Fibroblast of skin of left quadriceps (primary cell): ENCODE results near the gene GCSAM.

ENCODE experiments used
- DNase-seq, 2 experiments: peaks; one replicate each; pipeline ENCODE4 v3.0.0-alpha.2; 2013; ENCODE audit warnings: low read depth in 2 of 2

GCSAM gene, protein sequence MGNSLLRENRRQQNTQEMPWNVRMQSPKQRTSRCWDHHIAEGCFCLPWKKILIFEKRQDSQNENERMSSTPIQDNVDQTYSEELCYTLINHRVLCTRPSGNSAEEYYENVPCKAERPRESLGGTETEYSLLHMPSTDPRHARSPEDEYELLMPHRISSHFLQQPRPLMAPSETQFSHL

DNA sequence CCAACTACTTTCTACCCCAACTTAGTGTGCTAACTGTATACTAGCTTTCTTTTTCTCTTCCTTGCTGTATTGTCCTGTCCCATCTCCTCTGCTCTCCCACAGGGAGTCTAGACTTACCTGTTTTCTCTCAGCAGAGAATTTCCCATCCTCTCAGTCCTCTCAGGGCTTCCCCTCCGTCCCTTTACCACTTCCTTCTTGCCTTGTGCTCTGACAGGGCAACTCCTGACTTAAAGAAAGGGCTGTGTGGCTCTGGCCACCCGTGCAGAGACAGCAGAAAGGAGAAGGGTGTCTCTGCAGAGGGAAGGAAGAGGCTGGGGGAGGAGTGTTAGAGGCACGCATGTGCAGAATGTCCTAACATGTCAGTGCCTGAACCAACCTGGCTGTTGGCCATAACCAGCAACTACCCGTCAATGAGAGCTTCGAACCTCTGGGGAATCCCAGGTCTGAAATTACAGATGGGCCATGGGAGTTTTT lies at the start of gene GCSAM:
TSS of gene GCSAM (minus strand) at position 274 of the 474 bp plus-strand sequence. CDS start at position 146, 128 bp downstream.
- no peak for DNase-seq

DNA sequence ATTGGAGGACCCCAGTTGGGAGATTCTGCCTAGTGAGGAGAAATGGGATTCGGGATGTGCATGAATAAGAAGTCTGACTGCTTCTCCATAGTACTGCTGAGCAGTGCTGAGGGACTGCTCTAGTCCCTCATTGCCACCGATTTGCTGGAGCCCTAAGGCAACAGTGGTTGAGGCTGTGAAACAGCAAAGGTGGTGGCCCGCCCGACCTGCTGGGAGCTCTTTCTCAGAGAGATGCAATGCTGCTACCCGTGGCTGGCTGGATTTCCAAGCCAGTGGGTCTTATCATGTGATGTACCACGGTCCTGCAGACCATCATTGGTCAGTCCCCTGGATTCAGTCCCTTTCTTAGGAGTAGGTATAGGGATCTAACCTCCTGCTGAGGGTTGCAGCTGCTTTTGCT lies 42.6 kb upstream of the GCSAM start:
- no peak for DNase-seq

DNA sequence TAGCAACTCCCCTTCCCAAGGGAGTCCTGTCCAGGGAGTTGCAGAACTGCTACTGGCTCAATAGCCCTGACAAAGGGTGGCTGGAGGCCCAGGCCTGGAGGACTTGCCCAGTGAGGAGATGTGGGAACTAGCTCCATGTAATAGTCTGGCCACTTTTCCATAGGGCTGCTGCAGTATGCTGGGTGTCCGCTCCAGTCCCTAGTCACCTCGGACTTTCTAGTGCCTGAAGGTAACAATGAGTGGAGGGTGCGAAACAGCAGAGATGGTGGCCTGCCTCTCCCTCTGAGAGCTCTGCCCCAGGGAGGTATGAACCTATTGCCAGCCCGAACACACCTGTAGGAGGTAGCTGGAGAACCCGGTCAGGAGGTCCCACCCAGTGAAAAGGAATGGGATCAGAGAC lies 42.0 kb upstream of the GCSAM start:
- DNase-seq = no peak

DNA sequence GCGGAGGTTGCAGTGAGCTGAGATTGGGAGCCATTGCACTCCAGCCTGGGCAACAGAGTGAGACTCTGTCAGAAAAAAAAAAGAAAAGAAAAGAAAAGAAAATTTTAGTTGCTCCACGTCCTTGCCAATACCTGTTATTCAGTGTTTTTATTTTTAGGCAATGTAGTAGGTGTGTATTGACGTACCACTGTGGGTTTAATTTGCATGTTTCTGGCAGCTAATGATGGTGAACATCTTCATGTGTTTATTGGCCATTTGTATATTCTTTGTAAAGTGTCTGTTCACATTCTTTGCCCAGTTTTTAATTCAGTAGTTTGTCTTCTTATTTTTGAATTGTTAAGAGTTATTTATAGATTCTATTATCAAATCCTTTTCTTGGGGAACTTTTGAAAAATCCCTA lies 38.1 kb upstream of the GCSAM start:
- DNase-seq = no peak

DNA sequence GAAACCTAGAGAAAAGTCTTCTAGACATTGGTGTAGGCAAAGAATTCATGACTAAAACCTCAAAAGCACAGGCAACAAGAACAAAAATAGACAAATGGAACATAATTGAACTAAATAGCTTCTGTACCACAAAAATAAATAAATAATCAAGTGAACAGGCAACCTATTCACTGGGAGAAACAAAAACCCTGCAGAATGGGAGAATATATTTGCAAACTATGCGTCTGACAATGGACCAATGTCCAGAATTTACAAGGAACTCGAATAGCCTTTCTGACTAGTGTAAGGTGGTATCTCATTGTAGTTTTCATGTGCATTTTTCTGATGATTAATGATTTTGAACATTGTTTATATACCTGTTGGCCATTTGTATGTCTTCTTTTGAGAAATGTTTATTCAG lies 37.0 kb upstream of the GCSAM start:
- no peak for DNase-seq

DNA sequence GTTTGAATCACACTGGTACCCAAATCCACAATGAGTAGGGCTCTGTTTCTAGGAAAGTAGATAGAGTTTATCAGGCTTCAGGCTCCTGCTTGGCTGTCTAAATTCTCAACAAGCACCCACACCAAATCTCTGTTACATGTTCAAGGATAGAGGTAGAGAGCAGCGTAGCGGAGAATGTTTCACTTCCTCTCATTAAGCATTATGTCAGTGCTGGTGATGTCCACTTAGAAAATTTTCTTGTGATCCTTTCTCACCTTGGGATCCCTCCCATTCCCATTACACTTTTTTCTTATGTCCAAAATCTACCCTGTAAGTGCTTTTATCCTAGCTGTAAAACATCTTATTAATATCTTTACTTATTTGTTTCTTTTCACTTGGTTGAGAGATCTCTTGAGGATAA lies 34.7 kb upstream of the GCSAM start:
- no peak for DNase-seq

DNA sequence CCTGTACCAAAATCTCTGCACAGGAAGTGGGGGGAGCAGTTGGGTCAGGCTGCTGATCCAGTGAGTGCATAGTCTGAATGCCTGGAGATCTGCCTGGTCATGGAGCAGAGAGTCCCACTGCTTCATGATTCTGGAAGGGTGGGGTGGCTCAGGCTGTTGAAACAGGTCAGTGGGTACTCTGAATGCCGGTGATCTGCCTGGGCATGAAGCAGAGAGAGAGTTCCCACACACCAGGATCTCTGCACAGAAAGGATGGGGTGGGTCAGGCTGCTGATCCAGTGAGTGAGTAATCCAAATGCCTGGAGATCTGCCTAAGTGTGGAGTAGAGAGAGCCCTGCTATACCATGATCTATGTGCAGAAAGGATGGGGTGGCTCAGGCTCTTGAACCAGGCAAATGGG lies 16.1 kb upstream of the GCSAM start:
- no peak for DNase-seq

DNA sequence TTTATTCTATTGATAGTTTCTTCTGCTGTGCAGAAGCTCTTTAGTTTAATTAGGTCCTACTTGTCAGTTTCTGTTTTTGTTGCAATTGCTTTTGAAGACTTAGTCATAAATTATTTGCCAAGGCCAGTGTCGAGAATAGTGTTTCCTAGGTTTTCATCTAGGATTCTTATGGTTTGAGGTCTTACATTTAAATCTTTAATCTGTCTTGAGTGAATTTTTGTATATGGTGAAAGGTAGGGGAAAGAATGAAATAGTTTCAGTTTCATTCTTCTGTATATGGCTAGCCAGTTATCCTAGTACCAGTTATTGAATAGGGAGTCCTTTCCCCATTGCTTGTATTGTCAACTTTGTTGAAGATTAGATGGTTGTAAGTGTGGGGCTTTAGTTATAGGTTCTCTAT lies 10.6 kb upstream of the GCSAM start:
- no peak for DNase-seq

DNA sequence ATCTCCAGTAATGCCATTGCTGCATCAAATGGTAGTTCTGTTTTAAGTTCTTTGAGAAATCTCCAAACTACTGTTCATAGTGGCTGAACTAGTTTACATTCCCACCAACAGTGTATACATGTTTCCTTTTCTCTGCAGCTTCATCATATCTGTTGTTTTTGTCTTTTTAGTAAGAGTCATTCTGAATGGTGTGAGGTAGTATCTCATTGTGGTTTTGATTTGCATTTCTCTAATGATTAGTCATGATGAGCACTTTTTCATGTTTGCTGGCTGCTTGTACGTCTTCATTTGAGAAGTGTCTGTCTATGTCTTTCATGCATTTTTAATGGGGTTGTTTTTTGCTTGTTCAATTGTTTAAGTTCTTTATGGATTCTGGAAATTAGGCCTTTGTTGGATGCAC lies 10.2 kb upstream of the GCSAM start:
- no peak for DNase-seq

DNA sequence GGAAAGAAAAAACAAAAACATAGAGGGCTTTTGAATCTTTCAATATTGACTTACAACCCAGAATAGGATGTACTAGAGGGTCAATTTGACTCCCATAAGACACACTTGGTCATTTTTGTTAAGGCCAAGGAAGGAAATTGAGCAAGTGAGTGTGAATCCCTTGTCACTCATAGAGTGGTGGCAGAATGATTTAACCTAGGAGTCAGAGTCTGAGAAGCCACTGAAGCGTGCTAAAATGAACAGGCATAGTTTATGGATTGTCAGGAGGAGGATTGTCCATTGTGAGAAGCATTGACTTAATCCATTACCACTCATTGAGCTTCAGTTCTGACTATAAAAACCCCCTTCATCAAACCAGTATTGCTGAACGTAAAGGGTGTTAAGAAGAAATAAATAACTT lies 8.2 kb upstream of the GCSAM start:
- no peak for DNase-seq

DNA sequence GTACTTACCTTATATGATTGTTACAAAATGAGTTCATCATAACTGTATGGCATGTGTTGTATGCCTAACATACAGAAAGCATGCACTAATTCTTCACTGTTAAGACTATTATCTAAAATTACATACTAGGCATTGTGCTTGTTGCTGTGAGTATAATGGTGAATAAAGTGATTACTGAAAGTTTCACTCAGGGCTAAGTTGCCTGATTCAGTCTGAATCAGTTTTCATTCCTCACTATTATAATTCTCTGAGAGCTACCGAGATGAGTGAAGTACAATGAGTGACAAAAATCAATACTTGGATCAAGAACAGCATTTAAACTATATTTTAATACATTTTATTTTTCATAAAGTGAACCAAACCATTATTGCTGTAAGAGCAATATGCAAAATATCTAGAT lies 7.5 kb upstream of the GCSAM start:
- no peak for DNase-seq

DNA sequence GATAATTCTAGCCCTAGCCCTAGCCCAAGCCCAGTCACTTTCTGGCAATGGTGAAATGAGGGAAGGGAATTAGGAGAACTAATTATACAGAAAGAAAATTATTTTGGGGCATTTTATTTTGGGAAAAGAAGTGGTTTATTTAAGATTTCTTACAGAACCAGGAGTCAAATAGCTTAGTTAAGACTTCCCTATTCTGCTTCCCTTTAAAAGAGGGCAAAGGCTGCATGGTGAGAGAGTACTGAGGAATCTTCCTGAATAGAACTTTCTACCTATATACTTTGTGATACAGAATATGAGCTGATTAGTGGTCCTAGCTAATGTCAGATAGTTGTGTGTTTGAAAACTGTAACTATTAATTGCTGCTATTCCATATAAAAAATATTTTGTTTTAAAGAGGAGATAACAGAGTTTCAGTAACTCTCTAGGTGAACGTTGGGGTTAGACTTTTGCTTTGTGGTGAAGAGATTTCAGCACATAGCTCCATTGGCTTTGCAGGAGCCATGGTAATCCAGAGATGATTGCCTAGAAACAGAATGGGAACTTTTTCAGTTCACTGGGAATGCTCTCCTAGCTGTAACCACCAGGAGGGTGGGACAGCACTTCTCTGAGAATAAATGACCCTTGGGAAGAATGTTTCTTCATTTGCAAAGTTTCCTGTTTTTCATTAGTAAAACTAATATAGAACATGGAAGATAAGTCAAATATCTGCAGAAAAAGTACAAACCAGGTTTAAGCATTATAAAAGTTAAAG lies 5.3 kb upstream of the GCSAM start:
- no peak for DNase-seq

DNA sequence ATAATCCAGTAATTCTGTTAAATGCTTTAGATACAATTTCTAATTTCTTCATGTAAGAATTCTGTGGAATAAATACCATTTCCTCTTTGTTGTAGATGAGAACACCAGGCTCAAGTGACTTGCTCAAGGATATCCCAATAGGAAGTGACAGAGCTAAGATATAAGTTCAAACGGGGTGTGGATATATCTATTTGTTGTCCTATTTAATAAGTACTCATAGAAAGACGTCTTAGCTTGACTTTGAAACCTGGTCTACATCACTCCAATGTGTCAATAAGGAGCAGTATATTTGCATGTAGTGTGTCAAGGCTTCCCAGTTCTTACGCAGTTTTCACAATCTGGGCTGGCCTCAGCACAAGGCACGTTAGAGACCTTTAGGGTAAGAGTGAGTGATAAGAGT lies 4.7 kb upstream of the GCSAM start:
- DNase-seq = no peak

DNA sequence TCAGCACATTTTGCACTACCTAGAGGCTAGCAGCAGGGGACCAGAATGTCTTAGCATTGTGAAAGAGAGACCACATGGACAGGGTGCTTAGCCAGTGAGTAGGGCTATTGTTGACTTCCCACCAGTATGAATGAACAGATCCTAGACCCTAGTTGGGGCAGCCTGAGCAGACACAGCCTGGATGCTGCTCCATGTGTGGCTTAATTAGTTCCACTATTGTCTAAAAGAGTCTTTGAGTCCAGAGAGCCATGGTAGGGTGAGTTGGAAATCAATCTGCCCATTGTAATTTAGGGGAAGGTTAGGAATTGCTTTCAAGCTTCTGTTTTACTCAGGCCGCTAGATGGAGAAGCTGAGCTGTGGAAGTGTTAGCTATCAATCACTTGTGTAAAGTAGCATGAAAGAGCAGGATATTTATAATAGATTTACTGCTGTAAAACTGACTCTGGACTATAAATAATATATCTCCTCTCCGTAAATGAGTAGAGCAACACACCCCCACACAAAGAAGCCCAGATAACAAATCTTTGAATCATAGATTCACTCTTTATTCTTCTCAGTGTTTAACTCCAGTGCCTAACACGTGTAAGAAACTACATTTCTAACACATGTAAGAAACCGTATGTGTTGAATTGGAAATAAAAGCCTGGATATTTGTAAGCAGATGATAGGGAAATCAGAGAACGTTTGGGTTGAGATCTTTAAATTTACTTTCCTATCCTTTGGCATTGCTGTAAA lies 4.1 kb upstream of the GCSAM start:
- DNase-seq = no peak

DNA sequence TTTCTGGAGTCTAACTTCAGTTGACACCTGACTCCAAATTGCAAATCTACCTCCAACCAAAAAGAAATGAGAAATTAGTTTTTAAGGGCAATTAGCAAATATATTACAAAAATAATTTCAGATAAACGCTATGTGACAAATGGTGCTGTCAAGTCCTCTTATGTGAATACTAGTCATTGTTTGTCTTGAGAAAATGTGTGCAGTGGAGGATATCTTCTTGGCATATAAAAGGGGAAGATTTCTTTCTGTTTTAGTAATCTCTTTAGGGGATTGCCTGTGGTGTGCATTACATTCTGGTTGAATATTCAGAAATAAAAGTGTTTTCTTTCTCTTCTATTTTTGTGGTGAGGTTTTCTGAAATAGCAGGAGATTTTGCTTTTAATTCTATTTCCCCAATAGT lies 3.0 kb upstream of the GCSAM start:
- DNase-seq = no peak

DNA sequence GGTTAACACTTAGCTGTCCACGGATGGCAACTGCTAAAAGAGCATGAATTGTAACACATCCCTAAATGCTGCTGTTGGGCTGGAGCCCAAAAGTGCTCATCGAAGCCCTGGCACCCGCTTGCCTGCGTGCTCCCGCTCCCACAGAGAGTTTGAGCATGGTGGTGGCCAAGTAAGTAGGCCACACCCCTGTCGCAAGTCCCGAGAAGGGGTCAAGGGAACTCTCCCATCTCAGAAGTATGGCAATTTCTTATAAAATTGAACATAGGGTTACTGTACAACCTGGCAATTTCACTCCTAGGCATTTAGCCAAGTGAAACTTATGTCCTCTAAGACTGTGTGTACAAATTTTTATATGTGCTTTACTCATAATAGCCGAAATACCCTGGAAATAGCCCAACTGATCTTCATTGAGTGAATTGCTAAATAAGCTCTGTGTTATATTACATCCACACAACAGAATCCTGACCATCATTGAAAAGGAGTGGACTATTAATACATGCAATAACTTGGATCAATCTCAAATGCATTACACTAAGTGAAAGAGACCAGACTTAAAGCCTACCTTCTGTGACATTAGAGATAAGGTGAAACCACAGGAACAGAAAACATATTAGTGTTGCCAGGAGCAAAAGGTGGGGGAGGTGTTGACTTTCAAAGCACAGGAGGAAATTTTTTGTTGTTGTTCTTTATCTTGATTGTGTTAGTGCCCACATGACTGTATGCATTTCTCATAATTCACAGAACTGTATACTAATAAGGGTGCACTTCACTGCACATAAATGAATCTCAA lies 1.5 kb upstream of the GCSAM start:
- no peak for DNase-seq

DNA sequence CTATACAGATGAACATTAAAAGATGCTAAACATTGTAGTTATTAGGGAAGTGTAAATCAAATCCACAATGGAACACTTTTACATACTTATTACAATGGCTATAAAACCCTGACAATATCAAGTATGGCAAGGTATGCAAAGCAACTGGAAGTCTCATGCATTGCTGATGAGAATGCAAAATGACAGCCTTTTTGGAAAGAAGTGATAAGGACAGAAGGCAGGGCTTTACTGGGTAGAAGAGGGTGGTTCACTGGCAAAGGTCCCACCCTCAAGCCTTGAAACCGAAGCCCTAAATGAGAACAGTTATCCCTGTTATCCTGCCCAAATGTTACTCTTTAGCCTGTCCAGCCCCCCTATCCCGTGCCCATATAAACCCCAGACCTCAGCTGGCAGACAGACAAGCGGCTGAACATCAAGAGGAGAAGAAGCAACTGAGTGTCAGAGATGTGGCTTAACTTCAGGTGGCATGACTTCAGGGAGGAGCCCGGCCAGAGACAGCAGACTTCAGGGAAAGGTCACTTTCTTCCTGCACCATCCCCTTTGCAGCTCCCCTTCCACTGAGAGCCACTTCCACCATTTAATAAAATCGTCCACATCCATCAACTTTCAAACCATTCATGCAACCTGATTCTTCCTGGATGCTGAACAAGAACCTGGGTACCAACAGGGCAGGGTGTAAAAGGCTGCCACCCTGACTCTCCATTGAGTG lies 732 bp upstream of the GCSAM start:
- DNase-seq = no peak

DNA sequence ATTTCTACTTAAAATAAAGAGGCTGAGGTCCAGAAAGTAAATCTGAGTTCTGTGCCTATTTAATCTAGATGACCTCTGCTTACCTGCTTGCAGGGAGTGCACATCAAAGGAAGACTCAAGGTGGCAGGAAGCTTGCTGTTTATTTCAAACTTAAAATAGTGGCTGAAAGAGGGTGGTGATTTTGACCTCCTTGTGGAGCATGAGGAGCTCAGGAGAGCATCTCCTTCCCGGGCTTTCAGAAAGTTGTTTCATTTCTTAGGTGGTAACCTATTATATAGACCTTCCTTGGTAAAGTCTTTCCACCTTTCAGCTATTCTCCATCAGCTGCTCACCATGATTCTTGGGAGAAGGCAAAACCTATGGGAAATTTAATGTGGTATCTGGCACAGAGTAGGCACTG lies 494 bp downstream of the GCSAM start:
- no peak for DNase-seq

DNA sequence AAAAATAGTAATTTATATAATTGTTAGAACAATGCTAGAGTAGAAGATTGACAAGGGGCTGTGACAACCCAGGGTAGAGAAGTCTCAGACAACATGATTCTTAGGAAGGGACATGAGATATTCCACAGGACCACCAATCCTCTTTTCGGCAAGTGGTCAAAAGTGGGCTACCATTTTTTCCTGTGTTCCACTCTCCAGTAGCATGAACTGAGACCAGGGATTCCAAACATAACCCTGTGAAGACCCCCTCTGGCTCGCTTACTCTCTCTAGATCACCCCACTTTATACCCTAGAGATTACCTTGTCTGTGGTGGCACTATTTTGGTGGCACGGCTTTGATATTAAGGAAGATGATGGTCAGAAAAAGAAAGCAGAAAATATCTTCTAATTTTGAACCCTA lies 960 bp downstream of the GCSAM start:
- no peak for DNase-seq

DNA sequence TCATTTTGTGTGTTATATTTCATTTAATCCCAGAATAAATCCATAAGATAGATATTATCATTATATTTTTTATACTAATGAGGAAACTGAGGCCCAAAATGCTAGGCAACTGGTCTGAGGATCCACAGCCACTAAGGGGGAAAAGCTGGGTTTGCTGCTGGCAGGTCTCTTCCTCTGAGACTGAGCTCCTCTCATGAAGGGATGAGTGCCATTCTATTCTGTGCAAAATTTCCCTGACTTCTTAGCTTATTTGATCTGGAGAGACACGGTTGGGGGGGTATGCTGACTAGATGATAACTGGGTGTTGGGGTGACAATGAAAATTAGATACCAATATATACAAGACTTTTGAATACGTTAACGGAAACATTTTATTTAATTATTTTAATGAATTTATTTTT lies 1.9 kb downstream of the GCSAM start:
- no peak for DNase-seq

DNA sequence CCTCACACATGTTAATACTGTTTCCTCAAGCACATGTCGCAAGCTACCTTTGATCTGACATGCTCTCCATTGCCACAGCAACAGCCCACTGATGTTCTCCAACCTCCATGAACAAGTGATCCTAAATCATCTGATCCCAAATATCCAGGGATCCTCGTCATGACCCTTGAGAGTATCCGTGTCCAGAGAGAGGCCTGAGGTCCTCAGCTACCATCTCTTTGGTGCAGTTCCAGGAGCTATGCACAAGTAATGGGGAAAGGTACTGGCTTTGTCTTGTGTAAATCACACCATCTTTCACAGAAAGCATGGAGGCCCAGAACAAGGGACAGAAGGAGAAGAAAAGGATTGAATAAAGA lies 2.4 kb downstream of the GCSAM start:
- no peak for DNase-seq
